Measurements from ENCODE around the gene LCP2. TPM values are rescaled to one million over a fixed set of nuclear protein-coding genes. Genes with fewer than 3 reads are reported as not detected.

The LCP2 gene
- total RNA-seq, 1 donor from 2014 or later = 82.9 TPM

DNA sequence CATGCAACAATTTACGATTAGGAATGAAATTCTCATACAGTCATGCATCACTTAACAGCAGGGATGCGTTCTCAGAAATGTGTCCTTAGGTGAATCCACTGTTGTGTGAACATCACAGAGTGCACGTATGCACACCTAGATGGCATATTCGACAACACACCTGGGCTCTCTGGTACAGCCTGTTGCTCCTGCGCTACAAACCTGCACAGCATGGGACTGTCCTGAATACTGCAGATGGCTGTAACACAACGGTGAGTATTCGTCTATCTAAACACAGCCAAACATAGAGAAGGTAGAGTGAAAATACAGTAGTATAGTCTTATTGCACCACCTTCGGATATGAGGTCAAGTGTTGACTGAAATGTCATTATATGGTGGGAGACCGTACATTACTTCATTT lies 44.0 kb upstream of the LCP2 start:
- TF ChIP-seq CTCF (IDR thresholded peaks at IDR 0.05) = no peak

GRCh38 chr5:170339780-170340167 lies 42.2 kb upstream of the LCP2 start:
- ATAC-seq (no peak), DNase-seq (no peak)
- intact Hi-C loops (cut with DNase I) = no loop called here
- Histone ChIP-seq H3K4me3 (no peak overlapping the region), H3K4me1 (peaks cover 35% of the 10 kb centered on the region), H3K36me3 (no peaks in the 10 kb centered on the region), H3K27ac (no peak overlapping the region), H3K27me3 (ENCODE audit: low read depth) (no peaks in the 10 kb centered on the region), H3K9me3 (no peaks in the 10 kb centered on the region)
- TF ChIP-seq CTCF (IDR thresholded peaks at IDR 0.05) = no peak

More for the DNA sequence above, 44.0 kb upstream of the LCP2 start:
- Histone ChIP-seq H3K4me1 (peaks cover 20% of the 10 kb centered on the region), H3K4me3 (no peak overlapping the region), H3K27me3 (ENCODE audit: low read depth) (no peaks in the 10 kb centered on the region), H3K36me3 (no peaks in the 10 kb centered on the region), H3K27ac (no peak overlapping the region), H3K9me3 (no peaks in the 10 kb centered on the region)
- intact Hi-C loops (cut with DNase I) = no loop called here
- ATAC-seq (no peak), DNase-seq (no peak)

DNA sequence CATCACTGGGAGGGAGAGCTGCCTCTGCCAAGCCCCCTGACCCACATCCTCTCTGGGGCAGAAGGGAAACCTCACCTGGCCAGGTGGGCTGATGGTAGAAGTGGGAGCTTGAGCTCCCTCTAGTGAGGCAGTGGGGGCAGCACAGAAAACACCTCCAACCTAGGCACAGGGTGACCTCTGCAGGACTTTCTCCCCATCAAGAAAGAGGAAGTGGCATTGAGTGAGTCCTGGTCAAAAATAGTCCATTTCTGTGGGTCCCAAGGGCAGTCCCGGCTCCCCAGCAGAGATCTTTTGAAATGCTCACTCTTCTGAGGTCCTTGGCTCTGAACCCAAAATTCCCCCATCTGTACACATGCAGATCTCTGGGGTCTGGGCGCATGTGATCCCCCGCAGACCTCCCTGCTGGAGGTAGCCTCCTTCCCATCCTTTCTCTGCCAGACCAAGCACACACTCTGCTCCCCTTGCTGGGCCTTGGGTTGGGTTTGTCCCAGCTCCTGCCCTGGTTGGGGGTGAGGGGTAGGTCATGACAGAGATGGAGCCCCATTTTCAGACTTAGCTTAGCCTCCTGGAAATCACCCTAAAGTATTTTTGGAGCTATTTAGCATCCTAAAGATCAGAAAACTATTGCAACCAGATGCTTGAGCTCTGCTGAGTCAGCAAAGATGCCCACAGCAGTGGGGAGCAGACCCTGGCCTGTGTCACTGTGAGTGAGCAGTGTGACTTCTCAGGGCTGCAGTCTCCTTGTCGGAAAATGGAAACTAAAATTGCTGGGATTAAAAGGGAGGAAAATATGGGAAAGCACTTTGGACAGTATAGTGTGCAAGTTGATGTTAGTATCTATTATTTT lies 41.6 kb upstream of the LCP2 start:
- intact Hi-C loops (cut with DNase I) = no loop called here
- Histone ChIP-seq H3K4me3 (no peak overlapping the region), H3K9me3 (no peaks in the 10 kb centered on the region), H3K27me3 (ENCODE audit: low read depth) (no peaks in the 10 kb centered on the region), H3K4me1 (peaks cover 40% of the 10 kb centered on the region), H3K27ac (no peak overlapping the region), H3K36me3 (no peaks in the 10 kb centered on the region)
- peak; percentile 45 to 67 for ATAC-seq
- TF ChIP-seq CTCF (IDR thresholded peaks at IDR 0.05) = peak; percentile 68
- no peak for DNase-seq

GRCh38 chr5:170338291-170338690 lies 40.7 kb upstream of the LCP2 start:
- no peak for TF ChIP-seq CTCF (IDR thresholded peaks at IDR 0.05)
- Histone ChIP-seq H3K4me3 (no peak overlapping the region), H3K27me3 (ENCODE audit: low read depth) (no peaks in the 10 kb centered on the region), H3K36me3 (no peaks in the 10 kb centered on the region), H3K9me3 (no peaks in the 10 kb centered on the region), H3K27ac (no peak overlapping the region), H3K4me1 (peaks cover 49% of the 10 kb centered on the region)
- ATAC-seq (no peak), DNase-seq (no peak)
- intact Hi-C loops (cut with DNase I) = no loop called here

DNA sequence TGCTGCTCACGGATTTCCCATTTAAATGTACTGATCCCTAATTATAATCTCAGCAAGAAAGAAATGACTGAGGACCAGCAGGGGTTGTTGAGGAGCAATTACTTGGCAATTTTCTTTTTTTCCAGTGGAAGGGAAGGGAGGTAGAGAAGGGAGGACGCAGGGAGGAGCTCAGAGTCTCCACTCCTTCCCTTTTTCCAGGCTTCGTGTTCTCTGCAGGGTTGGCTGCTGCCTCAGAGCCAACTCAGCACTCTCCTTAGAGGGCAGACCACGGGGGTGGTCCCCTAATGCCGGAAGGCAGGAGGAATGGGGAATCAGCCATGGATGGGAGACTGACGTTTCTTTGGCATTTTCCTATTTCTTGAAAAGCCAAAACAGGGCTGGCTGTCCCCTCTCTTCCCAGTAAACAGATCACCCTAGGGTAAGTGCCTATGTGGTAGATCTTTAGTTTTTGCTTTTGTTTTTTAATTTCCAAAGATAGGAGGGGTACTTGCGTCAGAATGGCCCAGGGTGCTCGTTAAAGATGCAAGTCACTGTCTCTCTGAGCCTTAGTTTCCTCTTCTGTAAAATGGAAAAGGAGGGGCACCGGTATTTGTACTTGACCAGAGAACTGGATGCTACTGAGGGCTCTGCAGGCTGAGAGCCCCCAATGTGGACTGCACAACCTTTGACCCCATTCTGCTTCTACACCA lies 39.6 kb upstream of the LCP2 start:
- TF ChIP-seq CTCF (IDR thresholded peaks at IDR 0.05) = no peak
- intact Hi-C loops (cut with DNase I) = no loop called here

More for the DNA sequence above, 39.6 kb upstream of the LCP2 start:
- ATAC-seq (no peak), DNase-seq (no peak)
- H3K4me3 ChIP-seq = no peak overlapping the region
- no peaks in the 10 kb centered on the region for H3K36me3 ChIP-seq
- no peaks in the 10 kb centered on the region for H3K9me3 ChIP-seq
- H3K4me1 ChIP-seq = peaks cover 54% of the 10 kb centered on the region
- H3K27me3 ChIP-seq (ENCODE audit: low read depth) = no peaks in the 10 kb centered on the region
- no peak overlapping the region for H3K27ac ChIP-seq
